ENCODE data around the gene TBC1D3B.
"Not testable (repeated sequence)": the region's sequence is repeated elsewhere in the genome, so short reads cannot be mapped to it uniquely, and the experiment has no call there.

The TBC1D3B gene

GRCh38 chr17:36197387-36197703 lies 20.9 kb upstream of the TBC1D3B start:
- peaks cover 56 to 80% of the 10 kb centered on the region in 2 experiments for H3K4me1 ChIP-seq (ENCODE audit: control insufficient read depth in 1 of 2, insufficient read depth in 1 of 2, low read depth in 1 of 2, low read length in 1 of 2)
- no peak for TF ChIP-seq CTCF (IDR thresholded peaks at IDR 0.05)
- H3K36me3 ChIP-seq = no peaks in the 10 kb centered on the region
- H3K4me3 ChIP-seq (ENCODE audit: low read depth in 1 of 2, low read length in 1 of 2) = no peak overlapping the region
- H3K9me3 ChIP-seq = no peaks in the 10 kb centered on the region
- H3K27ac ChIP-seq = no peak overlapping the region
- no peaks in the 10 kb centered on the region for H3K27me3 ChIP-seq

DNA sequence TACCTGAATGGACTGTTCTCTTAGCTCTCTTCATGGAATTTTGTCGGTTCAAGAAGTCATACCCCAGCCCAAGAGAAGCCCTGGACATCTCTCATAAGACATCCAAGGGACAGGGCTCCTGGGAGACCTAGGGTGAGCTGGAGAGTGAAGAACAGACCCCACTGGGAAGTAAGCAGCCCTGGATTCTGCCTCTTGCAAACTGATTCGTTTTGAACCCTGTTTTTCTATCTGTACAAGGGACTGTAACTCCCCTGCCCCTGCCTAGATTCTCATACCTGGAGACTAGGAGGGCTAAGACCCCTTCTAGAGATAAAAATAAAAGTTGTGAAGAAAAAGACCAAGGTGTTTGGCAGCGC lies 19.7 kb upstream of the TBC1D3B start:
- no peak for TF ChIP-seq CTCF (IDR thresholded peaks at IDR 0.05)
- H3K27me3 ChIP-seq = no peaks in the 10 kb centered on the region
- H3K36me3 ChIP-seq = no peaks in the 10 kb centered on the region
- H3K27ac ChIP-seq = peak overlapping the region; percentile 79
- H3K9me3 ChIP-seq = no peaks in the 10 kb centered on the region
- H3K4me1 ChIP-seq (ENCODE audit: control insufficient read depth in 1 of 2, insufficient read depth in 1 of 2, low read depth in 1 of 2, low read length in 1 of 2) = peaks cover 59 to 81% of the 10 kb centered on the region in 2 experiments
- peak overlapping the region in 1 of 2 experiments; percentile 5 for H3K4me3 ChIP-seq (ENCODE audit: low read depth in 1 of 2, low read length in 1 of 2)

DNA sequence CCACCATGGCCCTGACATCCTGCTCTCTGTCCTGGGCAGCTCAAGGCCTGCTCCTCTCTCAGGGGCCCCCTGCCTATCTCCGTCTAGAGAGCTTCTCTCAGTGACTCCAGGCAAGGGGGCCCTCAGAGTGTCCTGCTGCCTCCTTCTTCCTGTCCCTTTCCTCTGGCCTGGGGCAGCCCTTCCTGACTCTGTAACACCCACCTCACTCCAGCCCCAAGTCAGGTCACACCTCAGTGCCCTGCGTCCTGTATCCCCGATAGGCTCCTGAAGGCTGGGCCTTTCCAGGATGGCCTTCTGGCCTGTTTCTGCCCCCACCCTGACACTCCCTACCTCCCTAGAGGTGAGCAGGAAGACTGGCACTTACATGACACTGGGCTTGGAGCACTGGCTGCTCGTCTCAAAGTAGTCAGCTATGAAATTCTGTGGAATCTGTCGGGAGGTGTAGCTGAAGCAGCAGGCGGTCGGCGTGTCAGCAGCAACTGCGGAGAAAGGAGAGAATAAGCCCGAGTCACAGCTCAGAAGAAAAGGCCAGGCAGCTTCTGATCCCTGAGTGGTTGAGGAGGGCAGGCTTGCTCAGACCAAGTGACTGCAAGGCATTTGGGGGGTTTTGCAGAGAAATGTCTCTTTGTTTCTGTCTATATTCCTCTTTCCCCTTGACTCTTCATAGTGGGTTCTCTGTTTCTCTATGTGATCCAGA lies 19.1 kb upstream of the TBC1D3B start:
- Histone ChIP-seq H3K27ac (peak overlapping the region; percentile 79), H3K4me3 (ENCODE audit: low read depth in 1 of 2, low read length in 1 of 2) (peak overlapping the region in 1 of 2 experiments; percentile 5), H3K27me3 (no peaks in the 10 kb centered on the region), H3K36me3 (no peaks in the 10 kb centered on the region), H3K9me3 (no peaks in the 10 kb centered on the region), H3K4me1 (ENCODE audit: control insufficient read depth in 1 of 2, insufficient read depth in 1 of 2, low read depth in 1 of 2, low read length in 1 of 2) (peaks cover 64 to 86% of the 10 kb centered on the region in 2 experiments)
- no peak for TF ChIP-seq CTCF (IDR thresholded peaks at IDR 0.05)

DNA sequence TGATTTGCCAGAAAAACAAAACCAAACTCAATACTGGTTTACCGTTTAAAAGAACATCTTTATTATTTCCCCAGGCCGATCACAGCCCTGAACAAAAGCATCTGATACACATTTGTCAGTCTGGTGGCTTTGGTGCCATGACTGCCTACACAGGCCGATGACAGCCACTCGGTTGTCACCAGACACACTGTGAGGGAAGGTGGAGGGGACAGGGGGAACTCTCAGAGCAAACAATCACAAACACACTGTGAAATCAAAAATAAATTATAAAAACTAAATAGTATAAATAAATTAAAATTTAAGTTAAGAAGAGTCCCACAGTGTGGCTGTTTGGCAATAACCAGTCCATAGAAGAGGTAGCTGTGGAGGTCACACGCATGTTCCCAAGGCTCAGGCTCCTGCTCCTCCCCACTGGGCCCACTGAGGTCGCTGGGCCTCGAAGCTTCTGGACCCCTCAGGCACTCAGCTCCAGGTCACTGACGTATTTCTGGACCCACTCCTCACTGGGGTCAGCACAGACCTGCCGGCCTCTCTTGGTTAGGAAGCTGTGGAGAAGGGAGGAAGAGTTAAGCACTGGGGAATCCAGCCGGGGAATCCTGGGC lies 18.5 kb upstream of the TBC1D3B start:
- not testable (repeated sequence) for H3K36me3 ChIP-seq, H3K9me3 ChIP-seq, H3K27me3 ChIP-seq
- Histone ChIP-seq H3K4me1 (ENCODE audit: control insufficient read depth in 1 of 2, insufficient read depth in 1 of 2, low read depth in 1 of 2, low read length in 1 of 2) (peaks cover 71 to 91% of the 10 kb centered on the region in 2 experiments), H3K27ac (peak overlapping the region; percentile 79), H3K4me3 (ENCODE audit: low read depth in 1 of 2, low read length in 1 of 2) (peak overlapping the region in 1 of 2 experiments; percentile 5)

GRCh38 chr17:36194147-36194831 lies 17.9 kb upstream of the TBC1D3B start:
- H3K4me1 ChIP-seq (ENCODE audit: control insufficient read depth in 1 of 2, insufficient read depth in 1 of 2, low read depth in 1 of 2, low read length in 1 of 2) = peaks cover 77 to 91% of the 10 kb centered on the region in 2 experiments
- H3K4me3 ChIP-seq (ENCODE audit: low read depth in 1 of 2, low read length in 1 of 2) = not testable (repeated sequence)
- peak overlapping the region; percentile 93 for H3K27ac ChIP-seq

DNA sequence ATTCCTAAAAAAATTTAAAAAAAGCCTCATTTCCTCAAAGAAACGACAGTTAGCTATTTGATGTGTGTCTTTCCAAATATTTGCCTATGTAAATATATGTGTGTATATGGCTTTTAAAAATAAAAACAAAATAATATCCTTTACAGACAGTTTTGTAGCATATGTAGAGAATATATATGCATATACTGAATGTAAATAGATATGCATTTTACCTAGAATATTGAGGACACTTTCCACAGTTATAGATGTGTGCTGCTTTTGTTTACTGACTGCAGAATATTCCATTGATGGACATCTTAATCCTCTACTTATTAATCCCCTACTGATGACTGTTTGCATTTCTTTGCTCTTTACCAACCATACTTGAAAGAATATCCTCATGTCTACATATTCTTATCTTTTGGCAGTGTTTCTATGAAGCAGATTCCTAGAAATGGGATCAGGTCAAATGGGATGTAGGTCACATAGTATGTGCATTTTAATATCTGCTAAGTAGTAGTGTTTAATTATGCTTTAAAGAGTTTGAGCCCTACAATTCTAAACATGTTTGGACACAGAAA lies 16.9 kb upstream of the TBC1D3B start:
- no peaks in the 10 kb centered on the region for H3K27me3 ChIP-seq
- H3K4me3 ChIP-seq (ENCODE audit: low read depth in 1 of 2, low read length in 1 of 2) = peak overlapping the region in 1 of 2 experiments; percentile 51
- no peak for TF ChIP-seq CTCF (IDR thresholded peaks at IDR 0.05)
- H3K27ac ChIP-seq = peak overlapping the region; percentile 93
- H3K9me3 ChIP-seq = no peaks in the 10 kb centered on the region
- no peaks in the 10 kb centered on the region for H3K36me3 ChIP-seq
- peaks cover 79 to 89% of the 10 kb centered on the region in 2 experiments for H3K4me1 ChIP-seq (ENCODE audit: control insufficient read depth in 1 of 2, insufficient read depth in 1 of 2, low read depth in 1 of 2, low read length in 1 of 2)

More at GRCh38 chr17:36194147-36194831, 17.9 kb upstream of the TBC1D3B start:
- H3K36me3 ChIP-seq, H3K27me3 ChIP-seq, H3K9me3 ChIP-seq: not testable (repeated sequence)

DNA sequence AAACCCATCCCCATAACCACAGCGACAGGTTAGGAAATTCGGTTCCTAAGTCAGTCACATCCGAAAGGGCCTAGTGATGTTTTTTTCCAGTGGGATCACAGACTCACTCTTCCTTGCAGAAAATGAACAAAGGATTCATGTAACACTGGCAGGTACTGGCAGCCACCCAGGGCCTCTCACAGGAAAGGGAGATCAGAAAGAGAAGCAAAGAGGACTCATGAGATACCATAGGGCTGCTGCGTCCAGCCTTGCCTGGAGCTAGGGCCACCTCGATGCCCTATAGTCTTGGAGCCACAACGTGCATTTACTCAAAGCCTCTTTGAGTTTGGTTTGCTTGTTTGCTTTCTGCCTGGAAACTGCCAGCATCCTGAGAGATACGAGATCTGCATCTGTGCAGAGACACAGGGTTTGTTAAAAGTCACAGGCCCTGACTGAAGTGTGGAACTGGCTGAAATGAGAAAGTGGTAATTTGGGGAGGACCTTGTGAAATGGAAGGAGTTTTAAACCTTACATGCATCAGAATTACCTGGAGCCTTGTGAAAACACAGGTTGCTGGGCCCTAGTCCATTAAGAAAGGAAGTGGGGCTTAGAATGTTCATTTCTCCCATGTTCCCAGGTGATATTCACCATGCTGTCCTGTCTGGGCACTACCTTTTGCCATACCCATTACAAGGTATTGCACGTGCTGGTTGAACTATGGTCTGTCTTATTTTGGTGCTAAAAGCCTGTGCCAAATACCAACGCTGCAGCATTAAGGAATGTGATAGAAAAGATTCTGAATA lies 14.3 kb upstream of the TBC1D3B start:
- H3K27ac ChIP-seq = peak overlapping the region; percentile 93
- H3K4me3 ChIP-seq (ENCODE audit: low read depth in 1 of 2, low read length in 1 of 2) = peak overlapping the region in 1 of 2 experiments; percentile 51
- peaks cover 82 to 96% of the 10 kb centered on the region in 2 experiments for H3K4me1 ChIP-seq (ENCODE audit: control insufficient read depth in 1 of 2, insufficient read depth in 1 of 2, low read depth in 1 of 2, low read length in 1 of 2)
- H3K27me3 ChIP-seq, H3K36me3 ChIP-seq, H3K9me3 ChIP-seq: not testable (repeated sequence)

- Histone ChIP-seq H3K27ac (peak overlapping the region; percentile 93), H3K4me1 (ENCODE audit: control insufficient read depth in 1 of 2, insufficient read depth in 1 of 2, low read depth in 1 of 2, low read length in 1 of 2) (peaks cover 75 to 91% of the 10 kb centered on the region in 2 experiments), H3K4me3 (ENCODE audit: low read depth in 1 of 2, low read length in 1 of 2) (peak overlapping the region in 1 of 2 experiments; percentile 51)
- not testable (repeated sequence) for H3K27me3 ChIP-seq, H3K9me3 ChIP-seq, H3K36me3 ChIP-seq
These were observed 13.6 kb upstream of the TBC1D3B start for GRCh38 chr17:36189993-36190392.
